Smooth muscle cell (in vitro differentiated cells): ENCODE data around the gene PAMR1. TPM values are rescaled to one million over a fixed set of nuclear protein-coding genes. Genes with fewer than 3 reads are reported as not detected.

Experiments used
- DNase-seq: peaks from one replicate; lab custom pipeline; 2025; ENCODE audit not compliant: unreplicated experiment; lab: John Stamatoyannopoulos, UW
- H2AFZ ChIP-seq: fragments of 200-600 bp; sonication (generic); 2 replicates; pipeline ENCODE4 v1.6.0; 2016; ENCODE audit warnings: antibody characterized with exemption, low read depth, mild to moderate bottlenecking
- H3F3A ChIP-seq: fragments of 200-600 bp; sonication (generic); 2 replicates; pipeline ENCODE4 v1.6.0; 2017; ENCODE audit warnings: antibody characterized with exemption, low read depth
- H3K27ac ChIP-seq: fragments of 200-600 bp; sonication (generic); 2 replicates; pipeline ENCODE4 v1.5.1; 2016; ENCODE audit warnings: low read depth, mild to moderate bottlenecking
- H3K27me3 ChIP-seq: fragments of 200-600 bp; sonication (generic); 2 replicates; pipeline ENCODE4 v1.6.1; 2016; ENCODE audit warnings: low read depth, mild to moderate bottlenecking
- H3K36me3 ChIP-seq: fragments of 200-600 bp; sonication (generic); 2 replicates; pipeline ENCODE4 v1.5.1; 2016; ENCODE audit warnings: low read depth
- H3K4me1 ChIP-seq: fragments of 200-600 bp; sonication (generic); 2 replicates; pipeline ENCODE4 v1.5.1; 2016; ENCODE audit warnings: low read depth
- H3K4me2 ChIP-seq: fragments of 200-600 bp; sonication (generic); 2 replicates; pipeline ENCODE4 v1.6.0; 2016; ENCODE audit warnings: mild to moderate bottlenecking
- H3K4me3 ChIP-seq: fragments of 200-600 bp; sonication (generic); 2 replicates; pipeline ENCODE4 v1.5.1; 2016; ENCODE audit warnings: mild to moderate bottlenecking
- H3K79me2 ChIP-seq: fragments of 200-600 bp; sonication (generic); 2 replicates; pipeline ENCODE4 v1.6.0; 2016; ENCODE audit warnings: low read depth, mild to moderate bottlenecking
- H3K9ac ChIP-seq: fragments of 200-600 bp; sonication (generic); 2 replicates; pipeline ENCODE4 v1.6.0; 2016; ENCODE audit warnings: low read depth
- H3K9me3 ChIP-seq: fragments of 200-600 bp; sonication (generic); replicated peaks from 2 replicates; pipeline ENCODE4 v1.5.1; 2016; ENCODE audit warnings: low read depth
- H4K20me1 ChIP-seq: fragments of 200-600 bp; sonication (generic); 2 replicates; pipeline ENCODE4 v1.6.0; 2016; ENCODE audit warnings: low read depth
- WGBS: methylation state at CpG from one replicate; pipeline ENCODE4 v1.1.7; 2016; ENCODE audit warnings: low lambda C conversion rate; 5-methylcytosine and 5-hydroxymethylcytosine counted together
- polyA plus RNA-seq: library from polyadenylated mRNA; unstranded; fragments of >200 nt; fragmentation: Nextera tagmentation; extraction: Ambion mirVana; gene quantifications from 2 replicates; pipeline ENCODE4 v1.2.1, GENCODE V29; 2016
- total RNA-seq: library from RNA; depleted of rRNA; stranded (reverse); fragments of >200 nt; gene quantifications from 2 replicates; pipeline ENCODE4 v1.2.3, GENCODE V29; 2014
- TF ChIP-seq, protein P1 (sequence below): fragments of 200-600 bp; sonication (generic); IDR thresholded peaks from 2 replicates; pipeline ENCODE4 v1.5.1; 2017; ENCODE audit warnings: borderline replicate concordance, mild to moderate bottlenecking, antibody characterized with exemption; ENCODE audit not compliant: insufficient read depth, poor library complexity, severe bottlenecking

PAMR1 gene, protein sequence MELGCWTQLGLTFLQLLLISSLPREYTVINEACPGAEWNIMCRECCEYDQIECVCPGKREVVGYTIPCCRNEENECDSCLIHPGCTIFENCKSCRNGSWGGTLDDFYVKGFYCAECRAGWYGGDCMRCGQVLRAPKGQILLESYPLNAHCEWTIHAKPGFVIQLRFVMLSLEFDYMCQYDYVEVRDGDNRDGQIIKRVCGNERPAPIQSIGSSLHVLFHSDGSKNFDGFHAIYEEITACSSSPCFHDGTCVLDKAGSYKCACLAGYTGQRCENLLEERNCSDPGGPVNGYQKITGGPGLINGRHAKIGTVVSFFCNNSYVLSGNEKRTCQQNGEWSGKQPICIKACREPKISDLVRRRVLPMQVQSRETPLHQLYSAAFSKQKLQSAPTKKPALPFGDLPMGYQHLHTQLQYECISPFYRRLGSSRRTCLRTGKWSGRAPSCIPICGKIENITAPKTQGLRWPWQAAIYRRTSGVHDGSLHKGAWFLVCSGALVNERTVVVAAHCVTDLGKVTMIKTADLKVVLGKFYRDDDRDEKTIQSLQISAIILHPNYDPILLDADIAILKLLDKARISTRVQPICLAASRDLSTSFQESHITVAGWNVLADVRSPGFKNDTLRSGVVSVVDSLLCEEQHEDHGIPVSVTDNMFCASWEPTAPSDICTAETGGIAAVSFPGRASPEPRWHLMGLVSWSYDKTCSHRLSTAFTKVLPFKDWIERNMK
- total RNA-seq: 87.7 and 92.7 TPM in 2 replicates
- 93.2 and 128 TPM in 2 replicates for polyA plus RNA-seq

DNA sequence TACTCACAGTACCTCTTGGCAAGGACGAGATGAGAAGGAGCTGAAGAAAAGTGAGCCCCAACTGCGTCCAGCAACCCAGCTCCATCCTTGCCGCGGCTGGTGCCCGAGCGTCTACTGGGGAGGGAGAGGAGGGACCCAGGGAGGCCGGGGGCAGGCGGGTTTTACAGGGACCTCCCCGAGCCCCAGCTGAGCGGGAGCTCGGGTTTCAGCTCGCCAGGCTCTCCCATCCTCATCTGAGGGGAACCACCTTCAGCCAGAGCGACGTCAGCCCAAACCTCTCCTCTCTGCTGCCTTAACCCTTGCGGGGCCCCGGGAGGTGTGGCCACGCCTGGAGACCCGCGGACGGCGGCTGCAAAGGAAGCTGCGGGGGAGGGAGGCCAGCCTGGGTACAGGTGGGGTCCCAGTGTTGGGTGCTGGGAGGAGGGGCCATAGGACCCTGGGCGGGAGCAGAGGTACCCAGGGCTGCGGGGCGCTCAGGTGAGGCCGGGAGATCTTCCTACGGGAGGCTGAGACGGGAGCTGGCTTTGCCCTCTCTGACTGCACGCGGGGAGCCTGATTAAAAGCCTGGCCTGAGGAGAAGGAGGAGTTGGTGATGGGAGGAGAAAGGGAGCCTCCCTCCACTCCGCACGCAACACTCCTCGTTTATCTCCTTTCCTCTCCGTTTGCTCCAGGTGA, at the start of gene PAMR1:
Gene PAMR1, minus strand, starts transcription at position 116 of the 675 bp plus-strand sequence. Its CDS starts 31 bp downstream, at position 85.
- H3K4me2 ChIP-seq: peak within 1 kb of the TSS; percentile 92
- H3K4me1 ChIP-seq: peaks cover 24% of the 10 kb centered on the region
- TF ChIP-seq, protein P1, sequence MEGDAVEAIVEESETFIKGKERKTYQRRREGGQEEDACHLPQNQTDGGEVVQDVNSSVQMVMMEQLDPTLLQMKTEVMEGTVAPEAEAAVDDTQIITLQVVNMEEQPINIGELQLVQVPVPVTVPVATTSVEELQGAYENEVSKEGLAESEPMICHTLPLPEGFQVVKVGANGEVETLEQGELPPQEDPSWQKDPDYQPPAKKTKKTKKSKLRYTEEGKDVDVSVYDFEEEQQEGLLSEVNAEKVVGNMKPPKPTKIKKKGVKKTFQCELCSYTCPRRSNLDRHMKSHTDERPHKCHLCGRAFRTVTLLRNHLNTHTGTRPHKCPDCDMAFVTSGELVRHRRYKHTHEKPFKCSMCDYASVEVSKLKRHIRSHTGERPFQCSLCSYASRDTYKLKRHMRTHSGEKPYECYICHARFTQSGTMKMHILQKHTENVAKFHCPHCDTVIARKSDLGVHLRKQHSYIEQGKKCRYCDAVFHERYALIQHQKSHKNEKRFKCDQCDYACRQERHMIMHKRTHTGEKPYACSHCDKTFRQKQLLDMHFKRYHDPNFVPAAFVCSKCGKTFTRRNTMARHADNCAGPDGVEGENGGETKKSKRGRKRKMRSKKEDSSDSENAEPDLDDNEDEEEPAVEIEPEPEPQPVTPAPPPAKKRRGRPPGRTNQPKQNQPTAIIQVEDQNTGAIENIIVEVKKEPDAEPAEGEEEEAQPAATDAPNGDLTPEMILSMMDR: no peak
- no peaks in the 10 kb centered on the region for H3K27me3 ChIP-seq
- peak within 1 kb of the TSS; percentile 88 for H2AFZ ChIP-seq
- H3K27ac ChIP-seq: peak within 1 kb of the TSS; percentile 56
- no peaks in the 10 kb centered on the region for H3K9me3 ChIP-seq
- peaks cover 3% of the 10 kb centered on the region for H3F3A ChIP-seq
- peaks cover 13% of the 10 kb centered on the region for H3K79me2 ChIP-seq
- 3% methylated on average over 34 of the region's 34 CpGs for WGBS
- H3K4me3 ChIP-seq: peak within 1 kb of the TSS; percentile 54
- peak within 1 kb of the TSS; percentile 48 for H3K9ac ChIP-seq
- H4K20me1 ChIP-seq: no peaks in the 10 kb centered on the region
- peak; percentile 23 for DNase-seq
- no peaks in the 10 kb centered on the region for H3K36me3 ChIP-seq

DNA sequence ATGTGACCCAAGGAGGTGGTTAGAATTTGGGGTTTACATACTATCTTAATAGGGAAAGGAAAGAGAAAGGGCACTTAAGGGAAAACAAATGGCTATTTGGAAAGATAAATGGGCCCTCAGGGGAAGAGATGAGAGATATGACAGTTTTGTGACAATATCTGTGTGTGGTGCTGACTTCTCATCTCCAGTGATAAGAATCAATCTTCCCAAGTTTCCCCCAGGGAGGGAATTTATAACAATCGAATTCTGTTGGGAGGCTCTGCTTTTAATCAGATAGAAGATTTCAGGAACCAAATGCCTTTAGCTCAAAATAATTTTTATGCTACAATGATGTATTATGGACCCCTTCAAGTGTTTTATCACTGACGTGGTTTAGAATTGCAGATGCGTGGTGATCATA, 46.3 kb upstream of the PAMR1 start:
- no peak overlapping the region for H3K9ac ChIP-seq
- no peaks in the 10 kb centered on the region for H3K27me3 ChIP-seq
- no peaks in the 10 kb centered on the region for H3K4me1 ChIP-seq
- no peaks in the 10 kb centered on the region for H3F3A ChIP-seq
- no peaks in the 10 kb centered on the region for H3K79me2 ChIP-seq
- H3K36me3 ChIP-seq: no peaks in the 10 kb centered on the region
- no peaks in the 10 kb centered on the region for H4K20me1 ChIP-seq
- no peak overlapping the region for H2AFZ ChIP-seq
- H3K4me3 ChIP-seq: no peak overlapping the region
- TF ChIP-seq, protein P1: no peak
- H3K4me2 ChIP-seq: no peak overlapping the region
- H3K9me3 ChIP-seq: no peaks in the 10 kb centered on the region
- no peak for DNase-seq
- H3K27ac ChIP-seq: no peak overlapping the region
- WGBS: 75% methylated on average over 3 of the region's 3 CpGs

DNA sequence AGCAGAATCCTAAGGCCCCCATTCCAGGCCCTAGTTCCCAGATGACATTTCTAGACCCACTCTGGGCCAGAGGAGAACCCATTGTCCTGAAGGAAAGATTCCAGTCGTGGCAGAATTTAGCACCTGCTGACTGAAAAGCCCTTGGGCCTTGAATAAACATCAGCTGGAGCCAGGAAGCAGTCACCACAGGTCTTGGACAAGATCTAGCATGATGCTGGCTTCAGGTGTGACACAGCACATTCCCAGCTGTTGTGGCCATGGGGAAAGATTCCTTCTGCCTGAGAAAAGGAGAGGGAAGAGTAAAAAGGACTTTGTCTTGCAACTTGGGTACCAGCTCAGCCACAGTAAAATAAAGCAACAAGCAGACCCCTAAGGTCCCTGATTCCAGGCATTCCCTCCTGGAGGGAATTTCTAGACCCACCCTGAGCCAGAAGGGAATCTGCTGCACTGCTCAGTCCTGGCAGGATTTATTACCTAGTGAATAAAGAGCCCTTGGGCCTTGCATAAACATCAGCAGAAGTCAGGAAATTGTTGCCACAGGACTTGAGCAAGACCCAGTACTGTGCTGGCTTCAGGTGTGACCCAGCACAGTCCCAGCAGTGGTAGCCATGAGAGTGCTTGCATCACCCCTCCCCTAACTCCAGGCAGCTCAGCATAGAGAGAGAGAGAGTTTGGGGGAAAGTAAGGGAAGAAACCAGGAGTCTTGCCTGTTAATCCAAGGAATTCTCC, 42.5 kb upstream of the PAMR1 start:
- Histone ChIP-seq H3K27me3 (no peaks in the 10 kb centered on the region), H3K9me3 (no peaks in the 10 kb centered on the region), H3K4me3 (no peak overlapping the region), H3K27ac (peak overlapping the region; percentile 53), H3K4me2 (no peak overlapping the region), H3F3A (no peaks in the 10 kb centered on the region), H4K20me1 (no peaks in the 10 kb centered on the region), H3K4me1 (no peaks in the 10 kb centered on the region), H3K9ac (no peak overlapping the region), H3K79me2 (no peaks in the 10 kb centered on the region), H2AFZ (no peak overlapping the region), H3K36me3 (no peaks in the 10 kb centered on the region)
- TF ChIP-seq, protein P1: no peak
- no peak for DNase-seq
- 44% methylated on average over 1 of the region's 1 CpG for WGBS
